AG09309 (cell line): ENCODE results near the gene AFAP1.

Source experiments
- DNase-seq: peaks from one replicate; pipeline ENCODE4 v3.0.0-alpha.2; 2010; ENCODE audit warnings: low read depth
- H3K4me3 ChIP-seq: 2 replicates; pipeline ENCODE4 v1.5.1; 2011; ENCODE audit warnings: mild to moderate bottlenecking, low read depth, low read length, moderate library complexity; ENCODE audit not compliant: control insufficient read depth
- CTCF ChIP-seq: IDR thresholded peaks from 2 replicates; pipeline ENCODE4 v1.5.1; 2011; ENCODE audit warnings: mild to moderate bottlenecking, low read depth, low read length, inconsistent platforms; ENCODE audit not compliant: insufficient read depth, control insufficient read depth; ENCODE audit errors: missing control alignments

Gene AFAP1

GRCh38 chr4:7787681-7788141 is 151.9 kb downstream of the AFAP1 start:
- no peak for DNase-seq
- no peak for TF ChIP-seq CTCF
- H3K4me3 ChIP-seq = no peak overlapping the region

DNA sequence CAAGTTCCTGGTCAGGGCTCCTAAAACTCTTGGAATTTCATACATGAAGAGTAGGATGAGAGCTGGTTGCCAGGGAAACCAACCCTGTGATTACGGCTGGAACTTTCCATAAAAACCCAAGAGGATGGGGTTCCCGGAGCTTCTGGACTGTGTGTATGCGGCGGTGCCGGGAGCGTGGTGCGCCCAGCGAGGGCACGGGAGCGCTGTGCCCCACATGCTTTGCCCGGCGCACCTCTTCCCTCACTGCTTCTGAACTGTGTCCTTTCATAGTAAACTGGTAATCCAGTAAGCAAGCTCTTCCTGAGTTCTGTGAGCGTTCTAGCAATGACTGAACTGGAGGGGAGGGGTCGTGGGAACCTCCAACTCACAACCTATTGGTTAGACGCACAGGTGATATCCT is 152.6 kb downstream of the AFAP1 start:
- no peak for DNase-seq
- no peak overlapping the region for H3K4me3 ChIP-seq
- TF ChIP-seq CTCF = no peak

GRCh38 chr4:7786517-7786916 is 153.1 kb downstream of the AFAP1 start:
- DNase-seq = no peak
- no peak overlapping the region for H3K4me3 ChIP-seq
- TF ChIP-seq CTCF = no peak

DNA sequence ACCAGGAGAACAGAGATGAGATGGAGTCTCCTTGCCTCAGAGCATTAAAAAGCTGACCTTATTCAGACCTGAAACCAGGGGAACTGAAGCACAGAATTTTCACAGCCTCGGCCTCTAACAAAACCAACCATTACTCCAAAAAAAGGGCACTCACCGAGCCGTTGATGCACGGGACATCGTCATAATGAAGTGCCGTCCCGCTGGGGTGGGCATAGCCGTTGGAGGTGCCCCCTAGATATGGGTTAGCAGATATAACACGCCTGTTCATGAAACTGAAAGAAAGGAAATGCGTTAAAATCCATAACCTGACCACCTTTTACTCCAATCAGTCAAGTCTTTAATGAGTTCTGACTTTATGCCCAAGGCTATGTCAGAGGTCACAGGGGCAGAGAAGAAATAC is 153.6 kb downstream of the AFAP1 start:
- no peak for DNase-seq
- TF ChIP-seq CTCF = no peak
- H3K4me3 ChIP-seq = no peak overlapping the region

DNA sequence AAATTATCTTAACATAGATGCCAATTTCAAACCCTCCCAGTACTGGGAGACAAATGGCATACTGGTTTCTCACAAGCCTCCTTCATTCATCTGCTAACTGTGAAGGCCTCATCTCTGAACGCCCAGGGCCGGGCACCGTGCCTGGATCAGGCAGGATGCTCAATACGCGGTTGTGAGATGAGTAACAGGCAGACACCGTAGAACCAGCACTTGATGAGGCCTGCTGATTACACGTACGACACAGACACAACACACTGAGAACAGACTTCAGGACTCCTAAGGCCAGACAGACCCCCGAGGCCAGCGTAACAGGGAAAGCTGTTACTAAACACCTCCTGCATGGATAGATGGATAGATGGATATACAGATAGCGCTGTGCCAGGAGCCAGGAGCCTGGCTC is 154.6 kb downstream of the AFAP1 start:
- DNase-seq = no peak

GRCh38 chr4:7784131-7784870 is 155.4 kb downstream of the AFAP1 start:
- H3K4me3 ChIP-seq = no peak overlapping the region
- no peak for TF ChIP-seq CTCF
- DNase-seq = no peak

More for the DNA sequence above, 154.6 kb downstream of the AFAP1 start:
- no peak for TF ChIP-seq CTCF
- H3K4me3 ChIP-seq = no peak overlapping the region
